Measurements from ENCODE around the gene FIP1L1. TPM values are rescaled to one million over a fixed set of nuclear protein-coding genes. Genes with fewer than 3 reads are reported as not detected.

The FIP1L1 gene
- total and polyA plus RNA-seq, 2 of the 13 experiments (the other 11 are each of a cell fraction or from before 2014, with no cell fraction given), result 14.9 to 69.4 TPM

- TF ChIP-seq ZNF337 (CRISPR knock-in tag; IDR thresholded peaks at IDR 0.05; ENCODE audit: borderline replicate concordance, low read depth) (no peak), HOXD1 (CRISPR knock-in tag; IDR thresholded peaks at IDR 0.05) (no peak)
Measured at GRCh38 chr4:53365486-53366300, 11.7 kb upstream of the FIP1L1 start, which contains the start of gene SCFD2 (continued).

GRCh38 chr4:53366301-53366716 lies 11.1 kb upstream of the FIP1L1 start:
- no peaks in the 10 kb centered on the region for H4K20me1 ChIP-seq (ENCODE audit: insufficient read depth, low read length)
- peak overlapping the region; percentile 70 for H3K9ac ChIP-seq (ENCODE audit: insufficient read depth, low read depth, low read length)
- H3K4me2 ChIP-seq (ENCODE audit: low read depth, low read length), result peak overlapping the region; percentile 90
- TSS peak; percentile 89 for BruUV-seq (replicated peaks)
- H3K4me3 ChIP-seq (replicated peaks in 1 of 3; ENCODE audit: insufficient read depth in 1 of 3, low read depth in 2 of 3, low read length in 3 of 3), result peak overlapping the region; percentile 83 to 99 (median 95)
- ChIA-PET POLR2A (interaction anchor here (1.0 to 1.6 kb wide), 4 partner anchors 8 to 346 kb away, joined by 3 to 12 read pairs (median 4); partner anchors contain the start of gene FIP1L1), CTCF (ENCODE audit: low intra/inter-chr PET ratio, low total read pairs) (no interaction called here)
- H3K36me3 ChIP-seq (replicated peaks in 1 of 2; ENCODE audit: control insufficient read depth in 1 of 2, insufficient read depth in 2 of 2, low read length in 2 of 2), result no peaks in the 10 kb centered on the region
- peak overlapping the region; percentile 79 for H2AFZ ChIP-seq (ENCODE audit: low read length)
- no peak for ATAC-seq
- peak overlapping the region; percentile 40 for H3K27ac ChIP-seq (ENCODE audit: extremely low read length, insufficient read depth, low read length)
- intact Hi-C loops (cut with micrococcal nuclease; ENCODE audit: unreplicated experiment), result loop anchor here (5.0 kb wide), 1 partner anchor 179 kb away; no protein-coding TSS in a partner anchor
- WGBS (ENCODE audit: low lambda C conversion rate), result 11% methylated on average over 8 of the region's 8 CpGs
- FAIRE-seq, result no peak
- DNase-seq (ENCODE audit: low spot score), result no peak
- peaks cover 32% of the 10 kb centered on the region for H3K4me1 ChIP-seq (ENCODE audit: insufficient read depth, low read length)
- peaks cover 0 to 1% of the 10 kb centered on the region in 2 experiments; a peak in 1 of 5 replicates for H3K27me3 ChIP-seq (ENCODE audit: control insufficient read depth in 1 of 2, insufficient read depth in 2 of 2, low read length in 2 of 2)
- H3K79me2 ChIP-seq (ENCODE audit: insufficient read depth, low read length), result peaks cover 19% of the 10 kb centered on the region
- H3K9me3 ChIP-seq (ENCODE audit: low read length), result no peaks in the 10 kb centered on the region
- in situ Hi-C loops (cut with HindIII; ENCODE audit: extremely low pct_ligation_motif_present, low pct_unique_long_range_greater_than_20kb), result no loop called here
- 0 out of 2 replicates have a peak, but pooled peaks have one; percentile 11 for TF ChIP-seq RNF2 (conservative IDR thresholded peaks at IDR 0.05; ENCODE audit: low read depth)
- no peak for TF ChIP-seq HMGXB4 (CRISPR knock-in tag; IDR thresholded peaks at IDR 0.05; ENCODE audit: borderline replicate concordance in 1 of 2, low read depth in 1 of 2)
- 0 out of 2 replicates have a peak, but pooled peaks have one; percentile 42 for TF ChIP-seq NFIC (IDR thresholded peaks at IDR 0.05; ENCODE audit: low read length)
